HG03175 (cell line): ENCODE data around the gene FOXE3.

Experiments
- ATAC-seq: cut with Tn5 transposase; IDR thresholded peaks from one replicate; pipeline ENCODE4 v1.9.1; 2021; ENCODE audit warnings: mild to moderate bottlenecking, moderate library complexity; ENCODE audit not compliant: unreplicated experiment

Gene FOXE3

DNA sequence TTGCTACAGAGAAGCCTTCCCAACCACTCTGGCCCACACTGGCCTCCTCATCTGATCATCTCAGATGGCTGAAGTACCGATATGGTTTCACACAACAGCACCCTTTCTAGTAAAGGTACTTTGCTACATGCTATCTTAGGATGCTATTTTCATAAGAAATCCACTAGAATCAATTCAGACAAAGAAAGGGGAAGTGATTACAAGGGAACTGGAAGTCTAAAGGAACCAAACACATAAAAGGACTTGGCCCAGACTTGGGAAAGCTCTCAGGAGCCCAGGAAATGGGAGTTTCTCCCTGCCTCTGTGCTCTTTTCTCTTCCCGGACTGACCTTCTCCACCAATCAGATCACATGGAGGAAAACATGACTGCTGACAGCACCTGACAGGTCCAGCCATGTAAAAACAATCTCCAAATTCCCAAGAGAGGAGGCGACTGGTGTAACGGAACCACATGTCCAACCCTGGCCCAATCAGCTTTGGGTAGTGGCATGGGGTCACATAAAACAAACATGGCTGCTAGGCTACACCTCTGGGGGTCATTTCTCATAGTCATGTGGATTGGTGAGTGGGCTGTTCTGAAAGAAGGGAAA, 12.7 kb upstream of the FOXE3 start:
- ATAC-seq, result no peak

- no peak for ATAC-seq
These were observed 10.4 kb upstream of the FOXE3 start for GRCh38 chr1:47405697-47406096.

DNA sequence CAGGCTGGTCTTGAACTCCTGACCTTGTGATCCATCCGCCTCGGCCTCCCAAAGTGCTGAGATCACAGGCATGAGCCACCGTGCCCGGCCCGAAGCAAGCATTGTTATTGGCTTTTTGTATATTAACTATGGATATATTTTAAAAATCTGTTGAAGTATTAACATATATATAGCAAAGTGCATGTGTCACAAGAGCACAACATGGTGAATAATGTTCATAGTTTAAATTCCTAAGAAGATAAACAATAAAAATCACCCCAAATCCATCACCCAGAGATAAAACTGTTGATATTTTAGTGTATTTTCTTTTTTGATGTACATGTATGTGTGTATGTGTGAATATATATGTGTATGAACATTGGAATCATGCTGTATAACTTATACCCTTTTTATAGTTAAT, 9.1 kb upstream of the FOXE3 start:
- no peak for ATAC-seq

DNA sequence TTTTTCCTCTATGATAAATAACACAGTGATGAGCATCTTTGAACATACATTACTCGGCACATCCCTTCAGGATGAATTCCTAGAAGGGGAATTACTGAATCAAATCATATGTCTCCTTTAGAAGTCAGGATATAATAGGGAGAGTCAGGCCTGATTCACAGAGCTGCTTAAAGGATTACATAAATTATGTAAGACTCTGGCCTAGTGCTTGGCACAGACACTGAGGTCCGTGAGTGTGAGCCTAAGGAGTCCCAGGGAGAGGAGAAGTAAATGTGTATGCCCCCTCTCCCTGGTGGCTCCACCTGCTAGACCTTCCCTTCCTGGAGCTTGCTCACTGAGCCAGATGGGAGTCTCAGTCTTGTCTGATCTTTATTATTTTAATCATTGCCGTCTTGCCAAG, 8.6 kb upstream of the FOXE3 start:
- ATAC-seq, result no peak

DNA sequence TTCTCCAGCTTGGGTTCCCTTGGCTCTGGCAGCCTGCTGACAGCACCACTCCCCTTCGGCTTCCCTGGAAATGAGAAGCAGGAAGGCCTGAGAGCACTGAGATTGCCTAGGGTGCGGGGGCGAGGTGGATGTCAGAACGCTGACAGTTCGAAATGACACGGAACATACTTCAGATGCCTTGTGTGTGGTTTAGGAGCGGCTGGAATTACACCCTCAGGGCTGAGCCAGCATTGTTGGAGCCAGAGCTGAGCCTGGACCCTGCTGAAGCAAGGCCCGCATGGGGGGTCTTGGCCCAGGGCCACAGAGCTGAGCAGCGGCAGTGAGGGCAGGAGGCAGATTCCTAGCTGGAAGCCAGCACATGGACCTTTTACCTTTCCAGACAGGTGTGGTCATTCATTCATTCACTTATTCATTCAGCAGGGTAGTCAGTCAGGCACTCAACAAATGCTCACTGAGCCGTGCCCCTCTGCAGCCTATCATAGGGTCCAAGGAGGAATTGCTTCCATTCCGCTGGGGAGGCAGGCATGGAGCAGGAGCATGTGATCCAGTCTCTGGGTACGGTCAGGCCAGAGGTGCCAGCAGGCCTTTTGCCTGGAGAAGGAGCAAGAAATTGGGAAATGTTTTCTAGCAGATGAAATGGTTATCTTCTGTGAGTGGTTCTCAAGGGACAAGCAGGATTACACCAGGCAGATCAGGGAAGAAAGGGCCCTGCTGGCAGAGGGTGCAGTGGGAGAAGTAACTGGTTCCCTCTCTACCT, 6.6 kb upstream of the FOXE3 start:
- ATAC-seq, result no peak

- ATAC-seq, result no peak
These were observed 6.0 kb upstream of the FOXE3 start for GRCh38 chr1:47410068-47410455.

- no peak for ATAC-seq
These were observed 4.6 kb upstream of the FOXE3 start for GRCh38 chr1:47411436-47411835.

DNA sequence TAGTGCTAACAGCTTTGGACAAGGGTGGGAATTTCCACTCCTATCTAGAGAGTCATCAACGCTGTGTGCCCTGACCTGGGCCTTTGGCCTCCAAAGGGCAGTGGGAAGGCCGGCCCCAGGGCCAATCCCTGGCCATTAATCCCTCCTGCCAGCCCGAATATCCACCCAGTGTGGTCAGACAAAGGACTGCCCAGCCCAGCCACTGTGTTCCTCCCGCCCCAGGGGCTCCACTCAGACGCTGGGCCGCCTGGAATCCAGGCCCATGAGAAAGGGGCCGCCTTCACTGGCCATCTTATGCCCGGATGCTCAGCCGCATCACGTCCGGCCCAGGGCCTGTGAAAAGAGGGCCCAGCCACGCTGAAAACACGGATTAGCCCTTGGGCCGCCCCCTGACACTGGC, 3.6 kb upstream of the FOXE3 start:
- no peak for ATAC-seq

DNA sequence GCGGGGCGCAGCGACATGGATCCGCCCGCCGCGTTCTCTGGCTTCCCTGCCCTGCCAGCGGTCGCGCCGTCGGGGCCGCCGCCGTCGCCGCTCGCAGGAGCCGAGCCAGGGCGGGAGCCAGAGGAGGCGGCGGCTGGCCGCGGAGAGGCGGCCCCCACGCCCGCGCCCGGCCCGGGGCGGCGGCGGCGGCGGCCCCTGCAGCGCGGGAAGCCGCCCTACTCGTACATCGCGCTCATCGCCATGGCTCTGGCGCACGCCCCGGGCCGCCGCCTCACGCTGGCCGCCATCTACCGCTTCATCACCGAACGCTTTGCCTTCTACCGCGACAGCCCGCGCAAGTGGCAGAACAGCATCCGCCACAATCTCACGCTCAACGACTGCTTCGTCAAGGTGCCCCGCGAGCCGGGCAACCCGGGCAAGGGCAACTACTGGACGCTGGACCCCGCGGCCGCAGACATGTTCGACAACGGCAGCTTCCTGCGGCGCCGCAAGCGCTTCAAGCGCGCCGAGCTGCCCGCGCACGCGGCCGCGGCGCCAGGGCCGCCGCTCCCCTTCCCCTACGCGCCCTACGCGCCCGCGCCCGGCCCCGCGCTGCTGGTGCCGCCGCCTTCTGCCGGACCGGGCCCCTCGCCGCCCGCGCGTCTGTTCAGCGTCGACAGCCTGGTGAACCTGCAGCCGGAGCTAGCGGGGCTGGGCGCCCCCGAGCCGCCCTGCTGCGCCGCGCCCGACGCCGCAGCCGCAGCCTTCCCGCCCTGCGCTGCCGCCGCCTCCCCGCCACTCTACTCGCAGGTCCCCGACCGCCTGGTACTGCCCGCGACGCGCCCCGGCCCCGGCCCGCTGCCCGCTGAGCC, 459 bp downstream of the FOXE3 start:
- ATAC-seq, result no peak

DNA sequence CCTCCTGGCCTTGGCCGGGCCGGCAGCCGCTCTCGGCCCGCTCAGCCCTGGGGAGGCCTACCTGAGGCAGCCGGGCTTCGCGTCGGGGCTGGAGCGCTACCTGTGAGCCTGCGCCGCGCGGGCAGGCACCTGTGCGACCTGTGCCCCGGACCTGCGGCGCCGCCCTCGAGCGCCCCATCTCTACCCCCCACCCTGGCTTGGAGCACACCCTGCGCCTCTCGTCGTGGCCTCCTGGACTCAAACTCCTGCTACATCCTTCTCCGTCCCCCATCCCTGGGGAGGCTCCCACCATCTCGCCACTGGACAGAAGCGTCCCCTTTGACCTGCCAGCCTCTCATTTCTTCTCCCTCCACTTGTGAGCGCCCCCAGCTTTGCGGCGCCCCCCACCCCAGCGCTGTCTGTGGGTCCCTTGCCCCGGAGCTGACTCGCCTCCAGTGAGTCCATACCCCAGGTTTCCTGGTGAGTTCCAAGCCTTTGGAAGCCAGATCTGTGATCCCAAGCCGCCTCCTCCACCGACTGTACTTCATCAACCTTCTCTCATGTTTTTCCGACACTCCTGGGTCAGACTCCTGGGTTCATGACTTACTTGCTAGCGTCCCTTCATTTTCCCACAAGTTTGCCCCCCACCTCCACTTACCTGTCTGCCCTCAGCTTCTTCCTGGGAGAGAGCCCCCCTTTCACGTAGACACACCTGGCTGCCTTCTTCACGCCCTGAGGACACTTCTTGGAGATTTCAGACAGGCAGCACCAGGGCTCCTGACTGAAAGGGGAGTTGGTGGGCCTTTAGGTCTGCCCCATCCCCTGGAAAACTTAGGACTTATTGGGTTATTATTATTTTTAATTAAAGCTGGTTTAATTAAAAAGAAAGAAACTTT, 1.3 kb downstream of the FOXE3 start:
- no peak for ATAC-seq

DNA sequence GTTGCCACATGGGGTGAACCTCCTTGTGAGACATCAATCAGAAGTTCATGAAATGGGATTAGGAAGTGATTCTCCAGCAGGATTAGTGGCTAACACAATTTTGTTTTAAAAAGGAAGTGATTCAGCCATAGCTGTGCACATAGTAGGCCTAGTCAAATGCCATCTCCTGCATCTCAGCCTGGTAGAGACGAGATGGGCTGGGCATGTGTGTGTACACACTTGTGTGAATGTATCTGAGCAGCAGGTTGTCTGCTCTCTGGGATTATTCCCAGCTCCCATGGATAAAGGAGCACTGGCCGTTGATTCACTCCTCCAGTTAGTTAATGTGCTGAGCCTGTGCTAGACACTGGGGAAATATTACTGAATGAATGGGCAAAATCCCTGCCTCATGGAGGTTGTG, 2.0 kb downstream of the FOXE3 start:
- ATAC-seq, result no peak

- ATAC-seq, result no peak
These were observed 2.7 kb downstream of the FOXE3 start for GRCh38 chr1:47418681-47419325.

GRCh38 chr1:47420547-47420946, 4.5 kb downstream of the FOXE3 start:
- no peak for ATAC-seq

DNA sequence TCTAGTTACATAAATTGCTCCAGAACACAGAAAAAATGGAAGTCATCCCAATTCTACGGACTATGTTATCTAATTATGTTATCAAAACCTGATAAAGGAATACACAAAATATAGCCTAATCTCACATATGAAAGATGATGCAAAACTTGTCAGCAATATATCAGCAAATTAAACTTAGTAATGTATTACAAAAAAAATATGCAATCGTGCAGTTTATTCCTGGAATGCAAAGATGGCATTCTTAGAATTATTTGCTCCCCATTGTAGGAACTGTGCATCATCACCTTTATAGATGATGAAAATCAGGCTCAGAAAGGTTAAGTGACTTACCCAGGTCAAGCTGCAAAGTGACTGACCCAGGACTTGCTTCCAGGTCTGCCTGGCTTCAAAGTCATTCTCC, 7.8 kb downstream of the FOXE3 start:
- no peak for ATAC-seq

GRCh38 chr1:47424336-47424982, 8.4 kb downstream of the FOXE3 start:
- no peak for ATAC-seq

GRCh38 chr1:47431534-47431933, 15.4 kb downstream of the FOXE3 start:
- no peak for ATAC-seq

GRCh38 chr1:47432071-47433036, 16.3 kb downstream of the FOXE3 start:
- ATAC-seq, result peak; percentile 29

DNA sequence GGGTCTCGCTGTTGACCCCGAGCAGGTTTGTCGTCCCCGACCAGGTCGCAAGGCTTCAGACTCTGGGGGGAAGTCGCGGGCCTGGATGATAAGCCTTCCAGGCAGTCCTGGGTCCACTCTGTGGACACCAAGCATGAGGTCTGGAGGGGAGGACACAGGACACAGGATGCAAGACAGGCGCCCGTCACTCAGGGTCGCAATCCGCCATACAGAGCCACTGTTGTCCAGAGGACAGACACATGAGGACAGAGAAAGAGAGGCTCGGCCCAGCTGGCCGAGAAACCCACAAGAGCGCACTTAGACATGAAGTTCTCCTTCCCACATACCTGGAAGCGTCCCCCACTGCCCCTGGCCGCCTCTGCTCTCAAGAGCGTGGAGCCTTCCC, 16.9 kb downstream of the FOXE3 start:
- ATAC-seq, result no peak

GRCh38 chr1:47433477-47434050, 17.5 kb downstream of the FOXE3 start:
- no peak for ATAC-seq
